ENCODE measurements around the gene TEX29.

Gene TEX29

DNA sequence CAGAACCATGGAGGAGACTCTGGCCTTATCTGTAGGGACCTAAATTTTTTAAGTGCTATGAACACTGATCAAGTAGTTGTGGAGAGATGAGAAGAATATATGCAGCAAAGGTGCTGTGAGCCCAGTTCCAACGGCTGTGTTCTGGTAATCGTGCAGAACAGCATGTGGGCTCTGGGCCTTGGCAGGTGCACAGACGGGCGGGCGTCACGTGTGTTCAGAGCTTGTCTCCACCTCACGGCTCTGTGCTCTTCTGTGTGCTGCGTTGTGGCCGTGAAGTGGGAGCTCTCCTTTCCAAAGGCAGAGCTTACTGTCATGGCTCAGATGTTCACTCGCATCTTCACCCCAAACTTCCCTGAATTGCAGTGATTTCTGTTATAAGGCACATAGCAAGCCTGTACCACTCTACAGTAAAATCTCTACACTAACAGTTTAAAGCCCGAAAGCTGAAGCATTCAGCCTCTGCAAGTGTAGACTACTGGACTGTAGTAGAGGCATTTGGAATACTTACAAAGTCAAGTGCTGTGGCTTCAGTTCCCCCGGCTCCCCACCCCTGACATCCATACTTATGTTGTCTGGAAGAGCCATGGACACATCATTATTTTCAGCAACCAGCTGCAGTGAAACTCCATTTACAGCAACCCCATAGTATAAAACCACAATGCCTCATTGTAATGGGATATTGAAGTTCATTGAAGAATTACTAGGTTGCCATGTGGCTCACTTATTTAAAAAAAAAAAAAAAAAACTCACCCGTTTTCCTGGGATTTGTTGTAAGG is 27.5 kb upstream of the TEX29 start:
- no peak for DNase-seq

- DNase-seq, result peak; percentile 13
Observed at GRCh38 chr13:111295886-111296285, 24.6 kb upstream of the TEX29 start.

- no peak for DNase-seq
Observed at GRCh38 chr13:111296417-111296816, 24.0 kb upstream of the TEX29 start.

DNA sequence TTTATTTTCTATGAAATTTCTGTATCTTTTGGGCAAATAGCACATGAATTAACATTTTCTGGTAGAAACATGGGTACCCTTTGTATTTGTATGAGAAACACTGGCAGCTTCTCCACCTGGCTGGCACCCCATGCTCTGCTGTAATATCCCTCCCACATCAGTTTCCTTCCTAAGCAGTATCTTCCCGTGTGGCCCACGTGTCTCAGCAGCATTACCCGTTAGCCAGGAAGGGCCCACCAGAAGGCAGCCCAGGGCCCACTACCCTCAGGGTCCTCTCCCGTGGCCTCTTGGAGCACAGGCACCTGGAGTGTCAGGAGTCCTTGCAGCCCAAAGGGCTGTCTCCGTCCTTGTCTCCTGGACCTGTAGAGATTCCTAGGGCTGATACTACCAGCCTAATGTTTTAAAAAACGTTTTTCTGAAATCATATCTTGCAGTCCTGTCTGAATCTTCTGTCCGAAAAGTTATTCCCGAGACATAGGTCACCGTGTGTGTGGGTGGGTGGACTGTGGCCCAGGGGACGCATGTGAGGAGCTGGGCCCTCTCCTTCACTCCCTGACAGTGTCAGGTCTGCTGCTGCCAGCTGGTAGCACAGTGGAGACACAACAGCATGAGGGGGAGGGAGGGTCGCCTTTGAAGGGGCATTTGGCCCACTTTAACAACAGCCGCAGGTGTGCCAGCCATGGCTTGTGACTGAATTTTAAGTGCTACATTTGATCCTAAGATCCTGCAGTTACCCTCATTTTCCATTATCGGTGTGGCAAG is 22.0 kb upstream of the TEX29 start:
- peak; percentile 33 for DNase-seq

DNA sequence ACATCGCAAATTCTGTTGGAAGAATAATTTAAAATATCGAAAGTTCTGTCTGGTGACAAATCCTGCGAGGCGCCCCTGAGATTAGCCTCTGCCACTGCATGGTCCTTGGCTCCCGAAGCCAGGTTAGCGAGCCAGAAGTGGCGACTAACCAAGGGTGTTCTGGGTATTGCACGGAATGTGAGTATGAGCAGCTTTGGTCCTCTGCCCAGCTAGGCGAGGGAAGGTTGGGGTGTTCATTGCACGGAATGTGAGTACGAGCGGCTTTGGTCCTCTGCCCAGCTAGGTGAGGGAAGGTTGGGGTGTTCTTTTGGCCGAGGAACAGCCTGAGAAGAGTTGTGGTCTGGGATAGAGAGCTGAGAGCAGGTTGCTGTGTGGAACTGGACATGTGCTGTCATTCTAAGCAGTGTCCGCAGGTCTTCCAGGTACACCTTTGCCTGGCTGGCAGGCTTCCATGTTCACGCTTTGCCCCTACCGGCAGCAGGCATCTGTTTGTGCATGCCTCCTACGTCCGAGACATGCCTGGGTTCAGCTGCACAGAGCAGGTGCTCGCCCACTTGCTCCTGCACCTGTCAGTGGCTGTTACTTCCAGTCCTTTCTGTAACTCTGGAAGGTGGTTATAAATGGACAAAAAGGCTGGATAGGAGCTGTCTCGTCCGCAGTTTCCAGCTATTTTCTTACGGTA is 18.3 kb upstream of the TEX29 start:
- no peak for DNase-seq

DNA sequence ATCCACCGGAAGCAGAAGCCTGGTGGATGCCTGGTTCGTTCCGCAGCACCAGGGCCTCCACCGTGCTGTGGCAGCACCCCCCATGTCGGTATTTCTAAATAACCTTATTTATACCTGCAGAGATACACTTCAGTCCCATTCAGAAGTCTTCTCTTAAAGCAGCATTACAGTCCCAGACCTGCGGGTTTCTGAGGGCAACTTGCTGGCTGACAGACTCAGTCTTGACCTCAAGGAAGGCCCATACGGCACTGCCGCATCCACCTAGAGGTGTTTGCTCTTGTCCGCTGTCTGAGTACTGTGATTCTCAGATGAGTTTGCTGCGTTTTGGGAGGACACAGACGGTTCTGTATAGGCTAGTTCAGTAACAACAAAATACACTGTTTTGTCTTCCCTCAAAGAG is 16.9 kb upstream of the TEX29 start:
- DNase-seq, result no peak

DNA sequence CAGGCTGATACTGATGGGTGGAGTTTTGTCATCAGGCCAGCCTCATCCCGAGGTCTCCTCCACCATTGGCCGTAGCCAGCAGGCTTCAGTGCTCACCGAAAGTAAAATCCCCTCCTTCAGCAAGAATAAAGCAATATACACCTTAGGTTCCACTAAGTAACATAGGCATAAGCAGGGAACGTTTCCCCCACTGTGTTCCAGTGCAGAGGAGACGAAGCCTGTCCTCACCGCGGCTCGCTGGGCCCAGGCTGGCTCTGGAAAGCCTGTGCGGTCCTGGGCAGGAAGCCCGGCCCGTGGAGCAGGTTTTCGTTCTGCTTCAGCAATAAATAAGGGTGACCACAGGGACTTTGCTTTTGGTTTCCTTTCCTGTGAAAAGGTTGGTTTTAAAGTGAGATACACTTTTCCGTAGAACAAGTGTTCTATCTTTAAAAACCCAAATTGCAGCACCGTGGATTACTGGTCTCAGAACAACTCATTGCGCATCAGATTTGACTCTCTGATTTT is 16.3 kb upstream of the TEX29 start:
- no peak for DNase-seq

DNA sequence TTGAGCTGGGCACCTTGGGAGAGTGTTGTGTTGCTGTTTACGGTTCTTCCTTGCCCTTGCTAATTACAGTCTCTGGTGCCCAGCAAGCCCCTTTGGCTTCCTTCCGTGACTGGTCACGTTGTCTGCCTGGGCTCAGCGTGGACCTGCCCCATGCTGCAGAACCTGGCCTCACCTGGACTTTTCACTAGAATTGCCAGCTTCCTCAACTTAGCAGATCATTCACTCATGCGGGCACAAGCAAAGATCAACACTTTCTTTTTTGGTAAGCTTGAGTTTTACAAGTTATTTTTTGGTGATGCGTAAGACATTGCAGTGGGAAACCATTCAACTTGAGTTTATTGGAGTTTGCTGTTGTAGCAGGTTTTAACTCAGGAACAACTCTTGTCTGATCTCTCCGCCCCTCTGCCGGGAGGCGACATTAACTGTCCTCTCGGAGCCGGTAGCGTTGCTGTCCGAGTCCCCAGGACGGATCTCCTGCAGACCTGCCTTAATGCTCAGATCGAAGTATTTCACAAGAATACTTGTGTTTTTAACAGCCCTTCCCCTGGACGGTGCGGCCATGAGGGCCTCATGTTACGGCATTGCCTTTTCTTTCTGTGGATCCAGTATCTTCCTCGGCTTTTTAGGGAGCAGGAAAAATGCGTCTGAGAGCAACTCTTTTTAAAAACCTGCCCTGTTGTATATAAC is 15.7 kb upstream of the TEX29 start:
- DNase-seq, result no peak

DNA sequence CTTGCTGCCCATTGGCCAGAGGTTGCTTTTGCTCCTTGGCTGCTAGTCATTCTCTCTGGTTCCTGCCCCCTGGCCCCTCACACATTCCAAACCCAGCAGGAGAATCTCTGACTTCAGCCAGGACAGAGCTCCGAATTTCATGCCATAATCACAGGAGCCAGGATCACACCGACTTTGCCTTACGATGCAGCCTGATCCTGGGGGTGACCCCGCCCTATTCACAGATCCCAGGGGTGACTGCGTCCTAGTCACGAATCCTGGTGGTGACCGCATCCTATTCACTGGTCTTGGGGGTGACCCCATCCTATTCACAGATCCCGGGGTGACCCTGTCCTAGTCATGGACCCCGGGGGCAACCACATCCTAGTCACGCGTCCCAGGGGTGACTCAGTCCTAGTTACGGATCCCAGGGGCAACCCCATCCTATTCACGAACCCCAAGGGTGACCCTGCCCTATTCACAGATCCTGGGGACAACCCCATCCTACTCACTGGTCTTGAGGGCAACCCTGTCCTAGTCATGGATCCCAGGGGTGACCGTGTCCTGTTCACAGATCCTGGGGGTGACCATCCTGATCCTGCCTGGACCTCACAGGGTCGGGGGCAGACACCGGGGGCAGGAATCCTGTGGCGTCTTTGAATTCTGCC is 7.4 kb upstream of the TEX29 start:
- no peak for DNase-seq

DNA sequence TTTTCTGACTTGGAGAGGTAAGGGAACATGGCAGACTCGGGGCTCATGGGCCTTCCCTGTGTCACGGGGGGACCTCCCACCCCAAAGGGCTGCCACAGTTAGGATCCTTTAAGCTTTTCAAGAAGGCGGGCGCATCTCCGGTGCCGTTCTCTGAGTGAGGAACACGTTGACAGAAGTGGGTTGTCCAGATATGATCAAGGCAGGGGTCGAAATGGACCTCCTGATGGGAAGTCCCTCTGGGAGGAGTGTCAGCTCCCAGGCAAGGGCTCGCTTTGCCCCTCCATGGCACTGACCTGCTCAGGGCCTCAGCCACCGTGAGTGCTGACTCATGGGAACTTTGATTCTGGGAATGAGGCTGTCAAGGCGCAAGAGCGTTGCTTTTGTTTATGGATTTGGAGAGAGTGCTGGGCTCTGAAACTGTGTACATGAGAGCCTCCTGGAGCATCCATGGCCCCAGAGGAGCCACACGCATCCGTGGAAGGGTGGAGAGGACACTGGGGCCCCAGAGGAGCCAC is 6.5 kb upstream of the TEX29 start:
- DNase-seq, result peak; percentile 24

DNA sequence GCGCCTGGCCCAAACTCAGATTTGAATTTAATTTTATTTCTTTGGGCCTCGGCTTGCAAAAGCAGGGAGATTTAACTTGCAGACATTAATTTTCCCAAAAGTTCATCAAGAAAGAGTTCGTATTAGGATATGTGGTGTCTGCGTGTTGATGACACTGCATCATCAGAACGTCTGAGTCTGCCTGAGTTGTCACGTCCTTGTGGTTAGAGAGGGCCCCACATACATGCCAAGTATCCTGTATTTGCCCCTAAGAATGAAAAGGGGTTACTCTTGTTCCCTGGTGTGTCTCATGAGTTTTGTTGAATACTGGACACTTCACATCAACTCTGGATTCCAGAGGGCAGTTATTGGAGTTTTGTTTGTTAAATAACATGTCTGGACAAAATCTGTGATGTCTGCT is 5.6 kb upstream of the TEX29 start:
- DNase-seq, result no peak

GRCh38 chr13:111315347-111315995 is 5.0 kb upstream of the TEX29 start:
- DNase-seq, result peak; percentile 33

- DNase-seq, result peak; percentile 21
Observed at GRCh38 chr13:111316161-111316730, 4.2 kb upstream of the TEX29 start.

GRCh38 chr13:111317042-111317550 is 3.3 kb upstream of the TEX29 start:
- DNase-seq, result peak; percentile 26

- peak; percentile 9 for DNase-seq
Observed at GRCh38 chr13:111317571-111318345, 2.7 kb upstream of the TEX29 start.

GRCh38 chr13:111318386-111318785 is 2.1 kb upstream of the TEX29 start:
- peak; percentile 24 for DNase-seq

GRCh38 chr13:111319521-111319920 is 921 bp upstream of the TEX29 start:
- peak; percentile 27 for DNase-seq

GRCh38 chr13:111322001-111322915 is 1.8 kb downstream of the TEX29 start:
- peak; percentile 27 for DNase-seq

DNA sequence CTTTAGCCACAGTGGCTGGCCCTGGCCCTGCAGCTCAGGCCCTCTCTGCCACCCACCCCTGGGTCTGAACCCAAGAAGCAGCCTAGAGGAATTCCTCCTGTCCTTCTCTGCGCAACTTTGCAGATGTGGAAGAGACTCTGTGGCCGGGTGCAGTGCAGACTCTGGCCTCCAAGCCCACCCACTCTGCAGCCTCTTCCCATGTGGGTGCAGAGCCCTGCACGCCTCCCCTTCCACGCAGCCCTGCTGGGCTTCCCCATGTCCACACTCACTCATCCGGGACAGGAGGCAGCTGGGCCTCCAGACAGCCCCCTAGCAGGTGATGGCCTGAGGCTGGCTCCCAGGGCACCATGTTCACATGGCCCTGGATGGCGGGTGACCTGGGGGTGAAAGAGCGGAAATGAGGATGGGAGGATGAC is 2.5 kb downstream of the TEX29 start:
- DNase-seq, result peak; percentile 42
